HL-60 (cell line): Measurements from ENCODE around the gene HOXA13.

ENCODE experiments used
- POLR2AphosphoS5 ChIP-seq: IDR thresholded peaks from 2 replicates; pipeline ENCODE4 v1.6.1; 2012; ENCODE audit warnings: low read depth
- SPI1 ChIP-seq: IDR thresholded peaks from 2 replicates; pipeline ENCODE4 v1.6.1; 2012; ENCODE audit warnings: low read depth, mild to moderate bottlenecking, borderline replicate concordance
- TF ChIP-seq, protein P1 (sequence below): IDR thresholded peaks from one replicate; pipeline ENCODE4 v1.5.1; 2011; ENCODE audit warnings: low read length, control low read depth, inconsistent platforms; ENCODE audit not compliant: insufficient read depth
- TF ChIP-seq, protein P2 (sequence below): IDR thresholded peaks from 2 replicates; pipeline ENCODE4 v1.6.1; 2012; ENCODE audit warnings: low read depth; ENCODE audit not compliant: insufficient replicate concordance

DNA sequence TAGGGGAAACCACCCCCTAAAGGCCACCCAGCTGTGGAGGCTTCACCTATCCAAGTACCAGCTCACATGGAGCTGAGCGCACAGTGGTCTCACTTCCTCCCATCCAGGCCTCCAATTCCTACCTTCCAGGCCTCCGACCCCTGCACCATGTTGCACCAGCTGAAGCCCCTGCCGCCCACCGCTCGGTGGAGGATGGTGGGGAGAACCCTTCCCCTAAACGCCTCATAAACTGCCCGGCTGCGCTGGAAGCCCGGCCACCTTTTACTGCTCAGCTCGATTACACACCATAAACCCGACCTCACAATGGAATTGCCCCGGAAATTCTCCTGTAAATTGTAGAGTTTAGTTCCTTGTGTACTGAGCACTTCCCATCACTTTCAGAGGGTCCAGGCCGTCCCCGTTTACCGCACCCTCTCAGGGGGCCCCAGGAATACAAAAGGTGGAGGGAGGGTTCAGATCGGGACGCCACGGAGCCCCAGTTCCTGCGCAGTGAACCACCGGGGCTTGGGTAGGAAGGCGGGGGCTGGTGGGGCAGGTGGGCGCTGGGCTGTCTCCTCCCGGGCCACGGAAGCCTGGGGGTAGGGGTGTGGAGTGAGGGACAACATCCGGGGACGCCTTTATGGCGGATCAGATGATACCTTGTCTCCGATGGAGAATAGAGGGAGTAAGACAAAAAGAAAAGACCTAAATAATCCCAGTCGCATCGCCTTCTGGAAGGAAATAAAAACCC, 42.0 kb downstream of the HOXA13 start:
- no peak for TF ChIP-seq POLR2AphosphoS5
- TF ChIP-seq, protein P1, sequence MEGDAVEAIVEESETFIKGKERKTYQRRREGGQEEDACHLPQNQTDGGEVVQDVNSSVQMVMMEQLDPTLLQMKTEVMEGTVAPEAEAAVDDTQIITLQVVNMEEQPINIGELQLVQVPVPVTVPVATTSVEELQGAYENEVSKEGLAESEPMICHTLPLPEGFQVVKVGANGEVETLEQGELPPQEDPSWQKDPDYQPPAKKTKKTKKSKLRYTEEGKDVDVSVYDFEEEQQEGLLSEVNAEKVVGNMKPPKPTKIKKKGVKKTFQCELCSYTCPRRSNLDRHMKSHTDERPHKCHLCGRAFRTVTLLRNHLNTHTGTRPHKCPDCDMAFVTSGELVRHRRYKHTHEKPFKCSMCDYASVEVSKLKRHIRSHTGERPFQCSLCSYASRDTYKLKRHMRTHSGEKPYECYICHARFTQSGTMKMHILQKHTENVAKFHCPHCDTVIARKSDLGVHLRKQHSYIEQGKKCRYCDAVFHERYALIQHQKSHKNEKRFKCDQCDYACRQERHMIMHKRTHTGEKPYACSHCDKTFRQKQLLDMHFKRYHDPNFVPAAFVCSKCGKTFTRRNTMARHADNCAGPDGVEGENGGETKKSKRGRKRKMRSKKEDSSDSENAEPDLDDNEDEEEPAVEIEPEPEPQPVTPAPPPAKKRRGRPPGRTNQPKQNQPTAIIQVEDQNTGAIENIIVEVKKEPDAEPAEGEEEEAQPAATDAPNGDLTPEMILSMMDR, result no peak
- TF ChIP-seq, protein P2, sequence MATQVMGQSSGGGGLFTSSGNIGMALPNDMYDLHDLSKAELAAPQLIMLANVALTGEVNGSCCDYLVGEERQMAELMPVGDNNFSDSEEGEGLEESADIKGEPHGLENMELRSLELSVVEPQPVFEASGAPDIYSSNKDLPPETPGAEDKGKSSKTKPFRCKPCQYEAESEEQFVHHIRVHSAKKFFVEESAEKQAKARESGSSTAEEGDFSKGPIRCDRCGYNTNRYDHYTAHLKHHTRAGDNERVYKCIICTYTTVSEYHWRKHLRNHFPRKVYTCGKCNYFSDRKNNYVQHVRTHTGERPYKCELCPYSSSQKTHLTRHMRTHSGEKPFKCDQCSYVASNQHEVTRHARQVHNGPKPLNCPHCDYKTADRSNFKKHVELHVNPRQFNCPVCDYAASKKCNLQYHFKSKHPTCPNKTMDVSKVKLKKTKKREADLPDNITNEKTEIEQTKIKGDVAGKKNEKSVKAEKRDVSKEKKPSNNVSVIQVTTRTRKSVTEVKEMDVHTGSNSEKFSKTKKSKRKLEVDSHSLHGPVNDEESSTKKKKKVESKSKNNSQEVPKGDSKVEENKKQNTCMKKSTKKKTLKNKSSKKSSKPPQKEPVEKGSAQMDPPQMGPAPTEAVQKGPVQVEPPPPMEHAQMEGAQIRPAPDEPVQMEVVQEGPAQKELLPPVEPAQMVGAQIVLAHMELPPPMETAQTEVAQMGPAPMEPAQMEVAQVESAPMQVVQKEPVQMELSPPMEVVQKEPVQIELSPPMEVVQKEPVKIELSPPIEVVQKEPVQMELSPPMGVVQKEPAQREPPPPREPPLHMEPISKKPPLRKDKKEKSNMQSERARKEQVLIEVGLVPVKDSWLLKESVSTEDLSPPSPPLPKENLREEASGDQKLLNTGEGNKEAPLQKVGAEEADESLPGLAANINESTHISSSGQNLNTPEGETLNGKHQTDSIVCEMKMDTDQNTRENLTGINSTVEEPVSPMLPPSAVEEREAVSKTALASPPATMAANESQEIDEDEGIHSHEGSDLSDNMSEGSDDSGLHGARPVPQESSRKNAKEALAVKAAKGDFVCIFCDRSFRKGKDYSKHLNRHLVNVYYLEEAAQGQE, result no peak
- TF ChIP-seq SPI1, result no peak
